NCI-H1105 (cell line): ENCODE measurements around the gene HAVCR1.
"Not testable (repeated sequence)": the region's sequence is repeated elsewhere in the genome, so short reads cannot be mapped to it uniquely, and the experiment has no call there.

ENCODE experiments used
- DNase-seq: peaks from one replicate; lab custom pipeline; 2025; lab: John Stamatoyannopoulos, UW

The HAVCR1 gene

GRCh38 chr5:157049605-157050004 lies 9.3 kb downstream of the HAVCR1 start:
- no peak for DNase-seq

GRCh38 chr5:157047898-157048297 lies 11.0 kb downstream of the HAVCR1 start:
- no peak for DNase-seq

- DNase-seq = not testable (repeated sequence)
These were observed 11.9 kb downstream of the HAVCR1 start for GRCh38 chr5:157047016-157047415.

- no peak for DNase-seq
These were observed 12.9 kb downstream of the HAVCR1 start for GRCh38 chr5:157046041-157046440.

GRCh38 chr5:157045601-157046000 lies 13.3 kb downstream of the HAVCR1 start:
- DNase-seq = no peak

GRCh38 chr5:157038568-157039187 lies 20.2 kb downstream of the HAVCR1 start:
- DNase-seq = no peak

GRCh38 chr5:157034106-157035072 lies 24.5 kb downstream of the HAVCR1 start:
- DNase-seq = not testable (repeated sequence)

GRCh38 chr5:157033071-157033583 lies 25.8 kb downstream of the HAVCR1 start:
- DNase-seq = no peak

GRCh38 chr5:157030692-157031091 lies 28.2 kb downstream of the HAVCR1 start:
- DNase-seq = no peak

GRCh38 chr5:157029457-157029856 lies 29.5 kb downstream of the HAVCR1 start:
- no peak for DNase-seq

- not testable (repeated sequence) for DNase-seq
These were observed 31.3 kb downstream of the HAVCR1 start for GRCh38 chr5:157027663-157028062.

- DNase-seq = peak; percentile 21
These were observed 32.0 kb downstream of the HAVCR1 start for GRCh38 chr5:157026789-157027424.

GRCh38 chr5:157025093-157025698 lies 33.7 kb downstream of the HAVCR1 start:
- no peak for DNase-seq

GRCh38 chr5:157024208-157024959 lies 34.5 kb downstream of the HAVCR1 start:
- no peak for DNase-seq

- no peak for DNase-seq
These were observed 36.9 kb downstream of the HAVCR1 start for GRCh38 chr5:157022024-157022423.

GRCh38 chr5:157020511-157021222 lies 38.2 kb downstream of the HAVCR1 start:
- no peak for DNase-seq

GRCh38 chr5:157020002-157020401 lies 38.9 kb downstream of the HAVCR1 start:
- no peak for DNase-seq

GRCh38 chr5:157014143-157014542 lies 44.8 kb downstream of the HAVCR1 start:
- DNase-seq = not testable (repeated sequence)

- DNase-seq = no peak
These were observed 52.7 kb downstream of the HAVCR1 start for GRCh38 chr5:157006262-157006661.

- DNase-seq = no peak
These were observed 53.9 kb downstream of the HAVCR1 start for GRCh38 chr5:157004893-157005551.
